ENCODE results near the gene NECTIN1.

NECTIN1 gene

GRCh38 chr11:119726585-119727522, 2.1 kb downstream of the NECTIN1 start:
- peak overlapping the region; percentile 61 for H3K4me3 ChIP-seq (ENCODE audit: control insufficient read depth, low read depth, low read length)

GRCh38 chr11:119726150-119726553, 2.8 kb downstream of the NECTIN1 start:
- TF ChIP-seq CTCF (conservative IDR thresholded peaks at IDR 0.05; ENCODE audit: control insufficient read depth, insufficient read depth, low read depth, low read length) = no peak
- DNase-seq (ENCODE audit: low read depth) = no peak
- H3K4me3 ChIP-seq (ENCODE audit: control insufficient read depth, low read depth, low read length) = no peak overlapping the region

More at GRCh38 chr11:119726585-119727522, 2.1 kb downstream of the NECTIN1 start:
- TF ChIP-seq CTCF (conservative IDR thresholded peaks at IDR 0.05; ENCODE audit: control insufficient read depth, insufficient read depth, low read depth, low read length) = no peak
- DNase-seq (ENCODE audit: low read depth) = no peak

DNA sequence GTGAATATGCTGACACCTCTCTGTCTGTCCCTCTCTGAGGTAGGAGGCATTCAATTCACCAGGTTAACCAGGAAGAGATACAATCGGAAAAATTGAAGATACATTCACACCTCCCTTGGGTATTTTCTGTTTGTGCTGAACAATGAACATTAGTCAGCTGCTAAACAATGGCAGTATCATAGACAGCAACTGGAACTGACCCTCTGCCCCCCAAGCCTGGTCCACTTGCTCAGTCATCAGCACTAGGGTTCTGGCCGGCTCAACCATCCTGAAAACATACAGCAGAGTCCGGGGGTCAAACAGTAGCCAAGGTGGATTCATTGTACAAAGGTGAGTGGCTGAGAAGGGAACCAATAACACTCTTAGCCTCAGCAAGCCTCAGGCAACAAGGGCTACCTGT, 4.0 kb downstream of the NECTIN1 start:
- H3K4me3 ChIP-seq (ENCODE audit: control insufficient read depth, low read depth, low read length) = no peak overlapping the region
- TF ChIP-seq CTCF (conservative IDR thresholded peaks at IDR 0.05; ENCODE audit: control insufficient read depth, insufficient read depth, low read depth, low read length) = no peak
- no peak for DNase-seq (ENCODE audit: low read depth)

- no peak overlapping the region for H3K4me3 ChIP-seq (ENCODE audit: control insufficient read depth, low read depth, low read length)
- no peak for DNase-seq (ENCODE audit: low read depth)
- TF ChIP-seq CTCF (conservative IDR thresholded peaks at IDR 0.05; ENCODE audit: control insufficient read depth, insufficient read depth, low read depth, low read length) = no peak
These were observed 5.1 kb downstream of the NECTIN1 start for GRCh38 chr11:119723952-119724325.

DNA sequence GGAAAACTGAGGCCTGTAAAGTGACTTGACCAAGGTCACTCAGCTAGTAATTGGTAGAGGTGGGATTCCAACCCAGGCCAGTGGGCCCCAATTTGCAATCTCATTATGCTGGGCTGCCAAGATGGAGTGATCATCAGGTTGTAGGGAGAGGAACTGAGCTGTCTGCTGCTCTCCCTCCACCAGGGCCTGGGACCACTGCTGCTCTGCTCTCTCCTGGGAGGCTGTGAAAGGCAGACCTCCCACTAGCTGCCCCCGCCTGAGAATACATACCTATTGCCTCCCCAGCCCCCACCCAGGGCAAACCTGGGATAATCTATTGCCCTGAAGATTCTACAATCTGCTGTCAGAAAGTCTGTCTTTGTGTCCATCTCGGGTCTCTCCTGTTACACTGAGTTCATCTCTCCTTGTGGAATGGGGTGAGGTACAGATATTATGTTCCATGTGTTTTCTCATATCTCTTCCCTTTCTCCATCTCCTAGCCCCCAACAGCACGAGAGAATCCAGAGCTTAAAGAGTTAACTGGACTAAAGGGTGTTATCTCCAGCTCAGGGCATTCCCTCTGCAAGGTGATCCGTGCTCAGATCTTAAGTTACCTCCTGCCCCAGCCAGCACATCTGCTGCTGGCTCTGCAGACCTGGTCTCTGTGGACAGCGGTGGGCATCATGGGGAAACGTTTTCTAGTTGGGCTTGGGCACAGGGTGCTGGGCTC, 5.6 kb downstream of the NECTIN1 start:
- TF ChIP-seq CTCF (conservative IDR thresholded peaks at IDR 0.05; ENCODE audit: control insufficient read depth, insufficient read depth, low read depth, low read length) = no peak
- no peak overlapping the region for H3K4me3 ChIP-seq (ENCODE audit: control insufficient read depth, low read depth, low read length)
- DNase-seq (ENCODE audit: low read depth) = no peak

DNA sequence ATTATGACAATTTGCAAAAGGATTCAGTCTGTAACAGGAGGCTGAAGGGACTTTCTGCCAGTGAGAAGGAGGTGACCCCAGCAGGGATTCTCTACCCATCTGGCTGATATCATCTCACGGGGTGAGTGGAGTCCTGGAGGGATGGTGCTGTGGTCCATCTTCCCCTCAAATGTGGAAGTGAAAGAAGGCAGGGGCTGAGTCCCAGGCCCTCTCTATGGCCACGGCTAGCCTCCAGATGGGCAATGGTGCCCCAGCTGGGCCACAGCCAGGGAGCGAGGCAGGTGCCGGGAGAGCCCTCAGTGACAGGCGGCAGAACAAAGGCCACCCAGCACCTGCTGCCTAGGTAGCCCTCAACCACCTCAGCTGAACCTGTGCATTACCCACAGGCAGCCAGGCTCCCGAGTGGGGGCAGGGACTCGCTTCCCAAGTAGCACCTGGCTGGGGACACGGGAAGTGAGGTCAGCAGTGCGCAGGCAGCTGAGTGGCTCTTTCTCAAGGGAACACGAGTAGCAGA, 6.7 kb downstream of the NECTIN1 start:
- no peak overlapping the region for H3K4me3 ChIP-seq (ENCODE audit: control insufficient read depth, low read depth, low read length)
- TF ChIP-seq CTCF (conservative IDR thresholded peaks at IDR 0.05; ENCODE audit: control insufficient read depth, insufficient read depth, low read depth, low read length) = no peak
- no peak for DNase-seq (ENCODE audit: low read depth)
